LHCN-M2 (cell line): ENCODE data around the gene DUOX1. TPM values are rescaled to one million over a fixed set of nuclear protein-coding genes. Genes with fewer than 3 reads are reported as not detected.
"Not testable (repeated sequence)": the region's sequence is repeated elsewhere in the genome, so short reads cannot be mapped to it uniquely, and the experiment has no call there.

ENCODE experiments used
- DNase-seq: peaks from one replicate; pipeline ENCODE4 v3.0.0-alpha.2; 2012; ENCODE audit warnings: low read depth
- total RNA-seq: library from RNA; depleted of rRNA; stranded (reverse); fragments of >200 nt; gene quantifications from 2 replicates; pipeline ENCODE4 v1.2.3, GENCODE V29; 2014

Gene DUOX1
- total RNA-seq, 1 experiment from 2014 or later, result 0.06 TPM

DNA sequence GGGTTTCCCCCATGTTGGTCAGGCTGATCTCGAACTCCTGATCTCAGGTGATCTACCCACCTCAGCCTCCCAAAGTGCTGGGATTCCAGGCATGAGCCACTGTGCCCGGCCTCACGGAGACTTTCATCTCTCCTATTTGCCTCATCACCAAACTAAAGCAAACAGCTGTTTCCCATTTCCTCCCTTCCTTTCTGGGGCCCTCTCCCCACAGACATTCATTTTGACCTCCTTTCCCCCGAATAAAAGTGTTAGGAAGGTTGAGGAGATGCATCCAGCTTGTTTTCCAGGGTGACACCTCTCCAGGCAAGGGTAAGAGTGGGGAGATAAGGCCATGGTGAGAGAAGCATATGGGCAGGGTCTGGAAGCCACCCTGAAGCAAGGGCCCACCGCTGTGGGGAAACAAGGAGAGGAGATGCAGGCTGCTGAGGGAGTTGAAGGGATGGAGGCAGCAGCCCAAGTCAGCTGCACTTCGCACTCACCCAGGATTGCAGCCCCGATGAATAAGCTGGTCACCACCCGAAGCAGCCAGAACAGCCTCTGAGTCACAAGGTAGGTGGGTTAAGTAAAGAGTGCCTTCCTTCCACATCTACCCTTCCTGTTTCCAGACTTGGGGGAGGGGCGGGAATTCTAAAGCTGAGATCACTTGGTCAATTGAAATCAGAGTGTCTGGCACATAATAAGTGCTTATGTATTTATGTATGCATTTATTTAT lies 7.9 kb upstream of the DUOX1 start:
- peak; percentile 69 for DNase-seq

DNA sequence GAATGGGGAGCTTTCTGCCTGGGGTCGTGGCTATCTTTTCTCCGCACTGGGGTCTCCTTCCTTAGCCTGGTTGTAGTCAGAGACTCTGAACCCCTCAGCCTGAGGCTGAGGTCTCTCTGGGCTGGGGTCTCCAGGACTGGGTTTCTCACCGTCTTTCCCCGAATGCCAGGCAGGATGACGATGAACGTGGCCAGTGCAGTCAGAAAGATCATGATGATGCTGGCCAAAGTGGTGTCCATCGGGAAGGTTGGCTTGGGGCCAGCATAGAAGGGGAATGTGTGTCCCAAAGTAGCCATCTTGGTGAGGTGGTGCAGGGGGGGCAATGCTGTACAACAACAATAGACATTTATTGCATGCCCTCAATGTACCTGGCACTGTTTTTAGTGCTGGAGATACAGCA lies 7.1 kb upstream of the DUOX1 start:
- no peak for DNase-seq

- DNase-seq, result no peak
Observed at GRCh38 chr15:45123397-45123796, 6.4 kb upstream of the DUOX1 start.

DNA sequence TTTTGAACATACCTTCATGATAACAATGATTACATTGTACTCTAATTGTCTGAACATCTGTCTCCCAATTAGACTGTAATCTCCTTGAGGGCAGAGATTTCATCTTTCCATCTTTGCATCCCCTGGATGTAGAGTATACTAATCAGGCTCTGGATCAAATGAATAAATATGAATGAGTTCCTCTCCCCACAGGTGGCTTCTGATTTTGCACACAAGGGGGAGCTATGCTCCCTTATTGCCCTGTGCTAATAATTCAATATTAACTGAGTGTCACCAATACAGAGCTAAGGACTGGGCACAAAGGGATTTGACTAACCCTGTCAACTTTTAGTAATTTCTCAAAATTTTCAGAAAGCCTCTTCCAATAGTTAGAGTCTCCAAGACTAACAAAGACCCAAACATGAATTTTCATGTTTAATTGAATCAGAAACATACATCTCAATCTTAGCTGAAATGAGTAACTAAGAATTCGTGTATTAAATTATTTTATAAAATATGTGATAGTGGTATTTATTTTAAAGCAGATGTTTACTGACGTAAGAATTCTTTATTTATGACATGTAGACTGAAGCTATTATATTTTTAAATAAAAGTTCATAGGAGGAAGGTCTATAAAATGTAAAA lies 3.1 kb upstream of the DUOX1 start:
- DNase-seq, result peak; percentile 21

DNA sequence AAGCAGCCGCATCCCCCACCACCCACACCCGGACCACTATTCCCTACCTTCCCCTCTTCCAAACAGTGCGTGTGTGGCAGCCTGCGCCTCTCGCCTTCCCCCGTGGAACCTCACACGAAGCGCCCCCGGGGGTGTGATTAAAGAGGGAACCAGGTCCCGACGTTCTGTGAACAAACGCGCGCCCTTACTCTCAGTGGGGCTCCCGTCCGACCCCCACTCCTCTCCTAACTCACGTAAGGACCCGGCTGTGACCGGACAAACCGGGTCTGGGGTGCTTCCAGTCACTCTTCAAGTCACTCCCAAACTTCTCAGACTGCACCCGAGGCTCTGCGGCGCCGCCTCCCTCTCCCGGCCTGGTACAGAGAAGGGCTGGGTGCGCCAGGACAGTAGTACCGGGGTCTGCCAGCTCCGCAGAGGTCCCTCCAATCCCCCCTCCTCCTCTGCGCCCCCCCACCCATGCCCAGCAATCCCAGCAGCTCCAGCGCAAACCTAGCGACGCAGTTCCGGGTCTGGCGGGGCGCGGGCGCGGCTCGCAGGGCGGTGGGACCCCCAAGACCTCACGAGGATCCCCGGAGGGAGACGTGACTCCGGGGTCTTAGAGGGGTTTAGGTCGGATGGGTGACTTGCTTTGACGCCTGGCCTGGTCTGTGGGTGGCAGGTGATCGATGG lies 689 bp upstream of the DUOX1 start:
- no peak for DNase-seq

DNA sequence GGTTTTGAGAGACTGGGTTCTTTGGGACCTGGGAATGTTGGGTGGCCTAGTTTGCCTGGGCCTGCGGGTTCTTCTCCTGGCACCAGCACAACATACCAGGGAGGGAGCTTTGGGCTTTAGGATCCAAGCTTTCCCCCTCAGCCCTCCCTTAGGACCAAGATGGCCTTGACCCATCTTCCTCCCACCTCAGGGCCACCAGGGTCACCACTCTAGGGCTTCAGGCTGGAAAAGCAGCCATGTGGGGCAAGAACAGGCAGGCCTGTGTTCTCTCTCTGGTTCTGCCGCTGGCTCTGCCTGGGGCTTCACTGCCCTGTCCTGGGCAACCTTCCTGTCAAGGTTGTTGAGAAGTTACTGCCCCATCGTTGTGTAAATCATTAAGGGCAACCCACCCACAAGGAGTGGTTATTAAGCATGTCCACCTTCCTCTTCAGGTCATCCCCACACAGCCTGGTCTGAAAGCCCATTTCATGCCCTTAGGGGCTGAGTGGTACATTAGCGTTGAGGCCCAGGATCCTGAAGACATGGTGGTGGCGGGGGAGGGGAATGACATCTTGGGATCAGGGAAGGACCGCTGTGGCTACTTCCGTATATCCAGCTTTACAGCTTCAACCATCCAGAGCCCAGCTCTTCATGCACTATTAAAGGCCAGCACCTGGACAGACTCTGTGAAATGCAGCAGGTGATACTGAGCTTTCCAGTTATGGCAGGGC lies 652 bp downstream of the DUOX1 start:
- DNase-seq, result no peak

GRCh38 chr15:45131510-45131909 lies 1.7 kb downstream of the DUOX1 start:
- DNase-seq, result no peak

- no peak for DNase-seq
Observed at GRCh38 chr15:45132844-45133560, 3.2 kb downstream of the DUOX1 start.

GRCh38 chr15:45133561-45133920 lies 3.7 kb downstream of the DUOX1 start:
- no peak for DNase-seq

GRCh38 chr15:45134046-45134445 lies 4.3 kb downstream of the DUOX1 start:
- no peak for DNase-seq

DNA sequence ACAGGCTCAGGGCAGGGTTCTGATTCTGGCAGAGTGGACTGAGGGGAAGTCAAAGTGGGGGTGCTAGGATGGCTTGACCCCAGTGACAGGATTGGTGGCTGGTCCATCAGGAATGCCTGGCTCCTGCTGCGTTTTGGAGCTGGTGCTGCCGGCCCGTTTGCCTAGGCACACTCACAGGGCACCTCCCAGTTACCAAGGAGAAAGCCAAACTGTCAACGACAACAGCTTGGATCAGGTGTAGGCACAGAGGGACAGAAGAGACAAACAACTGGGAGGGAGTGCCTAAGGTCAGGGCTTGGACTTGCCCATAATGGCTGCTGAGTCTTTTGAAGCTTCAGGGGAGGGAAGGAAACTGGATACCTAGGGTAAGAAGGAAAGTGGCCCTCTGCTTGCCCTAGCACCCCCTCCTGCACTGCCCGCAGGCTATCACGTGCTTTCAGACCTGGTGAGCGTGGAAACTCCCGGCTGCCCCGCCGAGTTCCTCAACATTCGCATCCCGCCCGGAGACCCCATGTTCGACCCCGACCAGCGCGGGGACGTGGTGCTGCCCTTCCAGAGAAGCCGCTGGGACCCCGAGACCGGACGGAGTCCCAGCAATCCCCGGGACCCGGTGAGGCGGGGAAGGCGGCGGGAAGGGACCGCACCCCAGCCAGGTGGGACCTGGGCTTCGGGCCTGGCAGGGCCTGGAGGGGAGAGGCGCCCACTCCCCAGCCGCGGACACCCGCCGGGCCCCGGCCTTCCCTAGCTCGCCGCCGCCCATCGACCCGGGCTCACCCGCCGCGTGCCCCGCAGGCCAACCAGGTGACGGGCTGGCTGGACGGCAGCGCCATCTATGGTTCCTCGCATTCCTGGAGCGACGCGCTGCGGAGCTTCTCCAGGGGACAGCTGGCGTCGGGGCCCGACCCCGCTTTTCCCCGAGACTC lies 5.1 kb downstream of the DUOX1 start:
- DNase-seq, result no peak

DNA sequence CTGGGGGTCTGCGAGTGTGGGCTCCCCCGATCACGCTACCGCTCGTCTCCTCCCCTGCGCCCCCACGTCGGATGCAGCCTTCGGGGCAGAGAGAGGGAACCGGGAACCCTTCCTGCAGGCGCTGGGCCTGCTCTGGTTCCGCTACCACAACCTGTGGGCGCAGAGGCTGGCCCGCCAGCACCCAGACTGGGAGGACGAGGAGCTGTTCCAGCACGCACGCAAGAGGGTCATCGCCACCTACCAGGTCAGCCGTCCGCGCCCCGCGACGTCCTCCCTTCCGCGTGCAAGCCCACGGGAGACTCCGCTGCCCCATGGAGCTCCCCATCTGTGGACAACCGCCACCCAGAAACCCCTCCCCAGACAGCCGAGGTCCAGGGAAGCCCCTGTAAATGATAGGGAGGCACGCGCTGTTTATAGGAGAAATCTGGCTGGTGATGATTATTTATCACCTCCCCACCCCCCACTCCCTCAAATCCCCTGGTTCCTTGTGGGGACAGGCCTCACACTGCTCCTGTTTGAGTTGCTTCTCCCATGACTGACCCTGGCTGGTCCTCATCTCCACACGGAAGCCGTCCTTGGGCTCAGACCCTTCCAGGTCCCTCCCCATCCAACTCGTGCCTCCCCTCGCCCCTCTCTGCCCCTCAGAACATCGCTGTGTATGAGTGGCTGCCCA lies 6.0 kb downstream of the DUOX1 start:
- not testable (repeated sequence) for DNase-seq

- DNase-seq, result no peak
Observed at GRCh38 chr15:45136378-45136764, 6.6 kb downstream of the DUOX1 start.

DNA sequence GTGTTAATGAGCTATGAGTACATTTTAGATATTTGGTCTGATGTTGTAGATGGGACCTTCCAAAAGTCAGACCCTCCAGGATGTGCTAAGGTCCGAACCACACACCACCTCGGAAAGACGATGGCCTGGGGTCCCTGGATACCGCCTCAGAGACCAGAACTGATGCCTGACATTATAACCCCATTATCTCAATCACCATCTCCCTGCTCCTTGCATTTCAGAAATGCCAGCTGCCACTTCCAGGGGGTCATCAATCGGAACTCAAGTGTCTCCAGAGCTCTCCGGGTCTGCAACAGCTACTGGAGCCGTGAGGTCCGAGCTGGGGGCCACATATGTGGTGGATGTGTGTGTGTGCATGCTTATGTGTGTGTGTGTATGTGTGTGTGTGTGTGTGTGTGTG lies 7.9 kb downstream of the DUOX1 start:
- DNase-seq, result no peak

GRCh38 chr15:45138814-45139765 lies 9.3 kb downstream of the DUOX1 start:
- no peak for DNase-seq

GRCh38 chr15:45139770-45140169 lies 10.0 kb downstream of the DUOX1 start:
- DNase-seq, result no peak

- no peak for DNase-seq
Observed at GRCh38 chr15:45140557-45141250, 10.9 kb downstream of the DUOX1 start.

- DNase-seq, result no peak
Observed at GRCh38 chr15:45141386-45141785, 11.6 kb downstream of the DUOX1 start.
